HG03457 (cell line): ENCODE results near the gene RBM20.
A peak's percentile ranks its signal among the peaks of the same experiment; 100 is the strongest.

Experiments
- ATAC-seq: cut with Tn5 transposase; IDR thresholded peaks from one replicate; pipeline ENCODE4 v1.9.1; 2021; ENCODE audit warnings: moderate number of reproducible peaks; ENCODE audit not compliant: unreplicated experiment

Gene RBM20

DNA sequence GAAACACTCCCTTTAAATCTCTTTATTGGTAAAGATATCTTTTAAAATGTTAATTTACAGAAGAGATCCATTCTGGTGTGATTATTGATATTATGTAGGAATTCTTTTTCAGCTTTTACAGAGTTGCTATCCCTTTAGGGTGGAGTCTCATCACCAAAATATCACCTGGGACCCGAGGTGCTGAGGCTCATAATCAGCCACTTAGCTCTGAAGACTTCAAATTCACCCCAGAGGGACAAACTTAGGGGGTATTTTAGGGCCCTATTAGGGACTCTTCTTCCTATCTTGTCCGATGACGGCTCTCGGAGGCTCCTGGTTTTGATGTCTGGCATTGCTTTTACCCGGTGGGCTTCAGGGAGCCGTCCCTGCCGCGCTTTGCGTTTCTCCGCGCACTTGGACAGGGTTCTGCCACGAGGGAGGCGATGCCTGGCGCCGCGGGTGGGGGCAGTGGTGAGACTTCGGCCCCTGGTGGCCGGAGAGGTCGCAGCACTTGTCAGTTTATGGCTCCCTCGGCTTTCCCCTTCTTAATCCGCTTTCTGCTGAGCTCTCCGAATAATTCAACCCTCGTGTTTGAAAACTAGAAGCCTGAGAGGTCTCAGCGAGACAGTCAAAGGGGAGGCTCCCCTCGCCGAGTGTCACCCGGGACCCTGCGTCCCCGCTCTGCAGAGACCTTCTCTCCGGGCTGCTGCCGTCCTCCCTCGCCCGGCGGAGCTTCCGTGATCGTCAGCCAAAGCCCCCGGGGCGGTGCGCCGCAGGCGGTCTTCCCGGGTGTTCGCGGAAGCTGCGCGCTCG lies 27.8 kb downstream of the RBM20 start:
- peak; percentile 97 for ATAC-seq

DNA sequence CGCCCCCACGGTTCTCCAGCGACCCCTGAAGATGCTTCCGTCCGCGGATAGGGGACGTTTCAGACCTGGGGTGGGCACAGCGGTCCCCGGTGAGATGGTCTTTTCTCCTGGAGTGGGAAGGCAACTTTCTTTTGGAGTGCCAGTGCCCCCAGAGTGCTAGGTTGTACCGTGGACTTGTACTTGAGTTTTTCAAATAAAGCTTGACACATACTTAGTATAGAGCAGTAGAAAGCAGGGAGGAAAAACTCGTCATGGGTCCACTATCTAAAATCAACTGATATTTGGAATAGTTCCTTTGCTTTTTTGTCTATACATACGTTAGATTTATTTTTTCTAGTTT lies 28.4 kb downstream of the RBM20 start:
- ATAC-seq, result no peak

DNA sequence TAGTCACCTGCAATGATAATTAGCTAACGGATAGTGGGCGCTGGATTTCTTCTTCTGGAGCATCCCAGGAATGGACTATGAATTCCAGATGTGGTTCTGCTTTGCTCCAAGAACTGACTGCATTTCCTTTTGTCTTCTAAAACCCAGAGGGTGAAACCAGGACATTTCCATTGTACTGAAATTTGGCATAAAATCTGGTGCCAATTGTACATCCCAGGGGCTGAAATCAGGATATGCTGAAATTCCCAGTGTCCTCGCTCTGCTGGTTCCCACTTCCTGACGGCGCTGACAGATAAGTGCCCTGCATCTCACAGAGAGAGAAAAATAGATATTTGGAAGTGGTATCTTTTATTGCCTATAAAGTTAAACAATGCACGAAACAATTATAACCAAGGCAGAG lies 31.9 kb downstream of the RBM20 start:
- ATAC-seq, result no peak

DNA sequence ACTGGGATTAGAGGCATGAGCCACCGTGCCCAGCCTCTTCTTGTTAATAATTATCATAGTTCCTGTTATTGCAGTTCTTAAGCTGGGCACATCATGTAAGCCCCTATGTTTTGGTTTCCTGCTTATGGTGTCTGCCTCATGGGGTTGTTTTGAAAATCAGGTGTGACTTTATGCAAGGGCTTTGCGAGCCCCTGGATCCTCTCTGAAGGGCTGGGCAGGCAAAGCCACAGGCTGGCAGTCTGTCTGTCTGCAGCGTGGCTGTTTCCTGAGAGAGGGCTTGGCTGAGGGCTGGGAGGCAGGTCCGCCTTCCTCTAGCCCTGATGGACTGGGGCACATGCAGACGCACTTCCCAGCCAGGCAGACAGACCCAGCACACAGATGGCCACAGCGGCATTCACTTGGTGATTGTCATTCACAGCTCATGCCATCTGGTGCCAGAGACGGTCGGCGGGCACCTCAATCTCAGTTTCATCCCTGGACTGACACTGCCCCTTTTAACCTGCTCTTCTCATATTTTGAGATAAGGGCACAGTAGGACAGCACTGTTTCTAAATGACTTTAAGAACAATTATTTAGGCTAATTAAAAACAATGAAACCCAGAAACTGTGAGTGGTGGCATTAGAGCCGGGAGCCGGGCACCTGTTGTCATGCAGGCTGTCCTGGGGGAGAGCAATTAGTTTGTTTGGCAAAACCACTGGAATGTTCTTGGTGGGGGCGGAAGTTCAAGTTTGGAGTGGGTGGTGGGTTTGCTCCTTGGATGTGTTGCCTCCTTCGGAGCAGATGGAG lies 35.5 kb downstream of the RBM20 start:
- ATAC-seq, result no peak

DNA sequence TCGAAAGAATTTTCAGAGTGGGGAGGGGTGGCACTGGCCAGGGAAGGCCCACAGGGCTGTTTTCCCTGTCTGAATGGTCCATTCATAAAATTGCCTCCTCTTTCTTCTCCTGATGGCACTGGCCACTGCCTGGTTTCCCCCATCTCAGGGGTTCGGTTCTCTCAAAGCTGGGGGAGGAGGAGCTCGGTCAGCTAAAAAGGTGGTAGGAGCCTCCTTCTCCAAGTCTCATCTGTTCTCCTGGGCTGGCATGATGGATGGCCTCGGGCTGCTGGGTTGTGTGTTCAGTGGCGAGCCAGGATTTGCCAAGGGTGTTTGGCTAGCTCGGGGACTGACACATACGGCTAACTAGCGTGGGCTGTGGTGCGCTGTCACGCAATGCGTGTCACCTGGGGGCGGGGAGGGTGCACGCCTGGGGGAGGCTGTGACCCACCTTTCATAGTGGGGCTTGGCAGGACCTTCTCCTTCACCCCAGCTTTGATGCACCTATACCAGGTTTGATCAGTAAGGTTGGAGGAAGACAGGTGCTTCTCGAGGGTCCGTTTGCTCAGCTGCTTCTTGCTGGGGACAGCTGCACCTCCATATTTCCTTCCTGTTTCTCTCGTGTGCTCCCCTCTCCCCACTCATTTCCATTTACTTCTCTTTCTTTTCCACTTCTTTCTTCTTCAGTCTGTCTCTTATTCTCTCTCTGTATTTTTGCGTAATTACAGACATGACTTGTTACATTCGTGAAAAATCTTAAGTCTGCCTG lies 36.3 kb downstream of the RBM20 start:
- ATAC-seq, result no peak

DNA sequence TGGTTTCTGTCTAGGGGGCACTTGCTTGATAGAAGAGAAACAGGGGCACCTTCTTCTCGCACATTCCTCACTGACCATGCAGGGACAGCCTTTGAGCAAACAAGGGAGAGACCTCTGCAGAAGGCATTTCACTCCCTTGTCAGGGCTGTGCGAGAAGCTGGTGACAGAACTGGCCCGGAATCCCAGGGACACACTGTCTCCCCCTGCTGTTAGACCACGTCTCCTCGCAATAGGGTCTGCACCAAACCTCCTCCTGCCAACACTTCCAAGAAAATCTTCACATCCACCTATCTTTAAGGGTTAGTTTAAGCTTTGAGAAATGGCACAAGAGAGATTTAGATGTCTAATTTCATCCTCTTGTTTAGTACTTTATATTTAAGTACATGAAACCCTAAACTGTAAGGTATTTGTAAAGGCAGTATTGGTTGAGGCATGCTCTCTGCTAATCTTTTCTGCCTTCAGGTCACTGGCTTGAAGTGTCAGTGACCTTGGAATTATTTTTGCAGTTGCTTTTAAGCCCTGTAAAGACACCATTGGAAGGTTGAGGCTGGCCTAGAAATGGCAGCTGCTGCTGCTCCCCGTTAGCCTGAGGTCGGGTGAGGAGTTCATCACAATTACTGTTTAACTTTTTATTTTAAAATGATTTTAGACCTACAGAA lies 37.0 kb downstream of the RBM20 start:
- ATAC-seq, result no peak

DNA sequence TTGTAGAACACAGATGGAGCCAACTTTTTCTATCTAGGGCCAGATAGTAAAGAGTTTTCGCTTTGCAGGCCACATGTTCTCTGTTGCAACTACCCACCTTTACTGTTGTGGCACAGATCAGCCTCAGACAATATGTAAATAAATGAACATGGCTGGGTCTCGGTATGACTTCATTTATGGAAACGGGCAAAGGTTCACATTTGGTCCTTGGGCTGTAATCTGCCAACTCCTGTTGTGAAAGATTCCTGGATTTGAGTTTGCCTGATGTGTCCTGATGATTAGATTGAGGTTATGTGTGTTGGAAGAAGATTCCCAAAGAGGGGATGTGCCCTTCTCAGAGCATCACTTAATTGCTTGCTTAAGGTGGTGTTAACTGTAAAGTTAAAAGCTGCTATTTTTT lies 38.2 kb downstream of the RBM20 start:
- ATAC-seq, result no peak

DNA sequence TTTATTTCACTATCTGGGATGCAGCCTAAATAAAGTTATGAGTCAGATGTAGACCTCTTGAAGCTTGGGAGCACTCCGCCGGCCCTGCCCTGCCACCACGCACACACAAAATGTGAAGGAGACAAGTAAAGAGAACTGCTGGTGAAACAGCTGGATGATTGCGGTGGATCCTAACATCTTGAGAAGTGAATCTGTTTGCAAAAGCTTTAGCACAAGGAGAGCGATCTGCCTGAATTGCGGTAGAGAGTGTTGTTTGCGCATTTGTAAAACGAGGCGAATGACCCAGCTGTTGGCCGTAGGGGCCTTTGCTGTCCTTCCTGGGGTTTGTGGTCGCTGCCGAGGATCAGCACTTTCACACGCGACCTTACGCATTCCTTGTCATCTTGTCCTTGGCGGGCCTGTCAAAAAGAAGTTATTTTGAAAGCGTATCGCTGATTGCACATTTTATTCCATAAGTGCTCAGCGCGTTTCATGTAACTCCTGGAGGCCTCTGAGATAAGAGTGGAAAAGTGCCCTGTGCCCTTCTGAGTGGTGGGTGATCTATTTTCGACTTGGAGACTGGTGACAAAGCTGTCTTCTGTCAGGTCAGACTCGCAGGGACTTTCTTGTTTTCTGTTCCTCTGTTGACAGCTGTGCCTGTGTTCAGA lies 40.8 kb downstream of the RBM20 start:
- ATAC-seq, result no peak

DNA sequence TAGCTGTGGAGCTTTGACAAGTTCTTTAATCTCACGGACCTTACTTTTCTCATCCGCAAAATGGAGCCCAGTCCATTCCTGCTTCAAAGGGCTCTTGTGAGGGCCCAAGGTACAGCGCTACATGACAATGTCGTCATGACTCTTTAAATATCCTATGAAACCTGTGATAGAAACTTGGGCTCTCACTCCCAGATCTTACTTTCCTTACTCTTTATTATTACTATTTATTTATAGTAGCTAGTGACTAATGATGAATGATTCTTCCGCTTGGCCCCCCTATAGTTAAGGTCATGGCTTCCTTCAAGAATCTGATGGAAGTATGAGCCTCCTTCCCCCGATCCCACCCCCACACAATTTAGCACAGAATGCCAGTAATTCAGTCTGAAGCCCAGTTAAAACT lies 41.9 kb downstream of the RBM20 start:
- ATAC-seq, result no peak

DNA sequence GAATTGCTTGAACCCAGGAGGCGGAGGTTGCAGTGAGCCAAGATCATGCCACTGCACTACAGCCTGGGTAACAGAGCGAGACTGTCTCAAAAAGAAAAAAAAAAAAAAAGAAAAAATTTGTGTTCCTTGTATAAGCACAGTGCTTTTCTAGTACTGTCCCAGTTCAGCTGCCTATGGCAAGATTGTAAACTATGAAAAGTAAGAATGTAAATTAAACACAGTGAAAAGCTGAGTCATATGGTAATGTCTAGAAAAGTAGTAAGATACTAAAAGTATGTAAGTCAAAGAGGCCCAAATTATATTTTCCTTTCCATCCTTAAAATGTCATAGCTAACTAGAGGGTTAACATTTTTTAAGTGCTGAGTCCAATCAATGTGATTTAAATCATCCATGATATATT lies 42.8 kb downstream of the RBM20 start:
- ATAC-seq, result no peak

DNA sequence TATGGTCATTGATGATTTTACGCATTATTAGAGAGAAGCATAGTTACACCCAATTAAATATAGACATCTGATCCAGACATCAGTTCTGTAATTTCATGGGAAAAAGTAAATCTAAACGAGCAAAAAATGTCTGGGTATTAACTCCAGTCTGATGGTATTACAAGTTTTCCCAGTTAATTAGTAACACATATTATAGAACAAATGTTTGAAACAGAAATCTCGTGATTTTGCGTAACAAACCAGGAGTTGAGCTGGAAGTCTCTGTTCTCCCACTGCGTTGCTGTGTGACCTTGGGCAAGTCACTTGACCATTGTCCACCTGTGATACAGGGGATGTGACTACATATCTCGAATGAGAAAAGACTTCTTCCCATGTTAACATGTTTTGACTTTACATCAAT lies 43.3 kb downstream of the RBM20 start:
- ATAC-seq, result no peak

DNA sequence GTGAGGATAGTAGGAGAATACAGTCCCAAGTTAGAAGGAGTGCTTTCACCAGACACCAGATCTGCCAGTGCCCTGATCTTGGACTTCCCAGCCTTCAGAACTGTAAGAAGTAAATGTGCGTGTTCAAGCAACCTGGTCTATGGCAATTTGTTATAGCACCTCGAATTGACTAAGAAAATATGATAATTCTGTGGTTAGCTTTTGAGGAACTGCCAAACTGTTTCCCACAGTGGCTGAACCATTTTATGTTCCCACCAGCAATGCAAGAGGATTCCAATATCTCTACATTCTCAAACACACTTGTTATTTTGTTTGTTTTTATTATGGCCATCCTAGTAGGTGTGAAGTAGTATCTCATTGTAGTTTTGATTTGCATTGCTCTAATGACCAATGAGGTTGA lies 47.0 kb downstream of the RBM20 start:
- no peak for ATAC-seq

DNA sequence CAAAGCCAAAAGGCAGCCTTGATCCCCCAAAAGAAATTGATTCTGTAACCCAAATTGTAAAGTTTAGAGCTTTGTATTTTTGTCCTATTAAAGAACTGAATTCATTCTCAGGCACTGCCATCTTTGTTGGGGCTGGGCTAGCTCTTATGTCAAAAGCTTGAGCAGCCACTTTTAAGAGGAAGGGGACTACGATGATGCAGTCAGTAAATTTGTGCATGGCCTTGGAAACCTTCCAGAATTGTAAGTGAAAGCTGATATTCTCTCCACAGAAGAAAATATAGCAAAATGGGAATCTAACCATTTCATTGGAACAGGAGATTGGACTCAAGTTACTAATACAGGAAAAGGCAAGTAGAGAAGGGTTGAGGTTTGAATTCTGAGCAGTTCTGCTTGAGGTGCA lies 50.1 kb downstream of the RBM20 start:
- ATAC-seq, result no peak

DNA sequence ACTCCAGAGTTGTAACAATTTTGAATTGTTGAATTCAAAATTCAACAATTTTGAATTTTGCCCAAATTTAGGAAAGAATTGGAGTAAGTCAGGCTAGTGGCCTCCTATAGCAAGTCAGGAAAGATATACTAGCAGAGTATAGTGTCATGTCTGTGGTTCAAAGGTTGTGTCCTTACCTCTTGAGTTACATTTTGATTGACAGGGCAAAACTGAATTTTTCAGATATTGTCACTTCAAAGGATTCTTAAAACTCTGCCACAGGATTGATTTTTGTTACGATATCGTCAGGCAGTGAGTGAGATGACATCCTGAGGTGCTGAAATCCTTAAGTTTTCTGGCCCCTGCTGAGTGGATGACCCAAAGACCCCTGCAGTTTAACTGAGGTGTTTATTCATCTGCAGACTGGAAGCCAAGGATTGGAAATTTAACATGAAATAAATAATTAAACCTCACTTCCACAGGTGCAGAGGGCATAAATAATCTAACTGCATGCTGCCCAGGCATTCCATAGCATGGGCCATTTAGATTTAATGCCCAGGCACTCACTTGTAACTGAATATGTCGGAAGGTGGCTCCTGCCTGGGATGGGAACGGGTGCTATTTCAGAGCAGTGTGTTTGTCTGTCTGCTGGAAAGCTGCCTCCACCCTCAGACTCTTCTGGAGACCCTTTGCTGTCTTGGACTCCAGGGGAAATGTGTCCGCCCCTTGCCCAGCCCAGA lies 50.8 kb downstream of the RBM20 start:
- ATAC-seq, result no peak

DNA sequence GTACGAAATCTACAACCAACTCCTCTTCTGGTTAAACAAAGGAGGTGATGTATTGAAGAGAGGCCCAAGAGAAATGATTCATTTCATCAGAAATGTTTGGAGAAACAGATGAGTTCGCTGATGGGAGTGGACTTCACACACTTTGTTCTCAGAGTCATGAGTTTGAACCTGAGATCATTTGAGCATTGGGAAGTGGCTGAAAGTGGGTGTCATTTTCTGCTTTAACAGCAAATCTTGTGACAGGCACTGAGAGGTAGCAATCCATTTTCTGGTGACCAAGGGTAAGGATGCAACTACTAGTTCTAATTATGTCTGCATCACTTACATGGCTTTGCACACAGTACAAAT lies 51.4 kb downstream of the RBM20 start:
- ATAC-seq, result no peak

DNA sequence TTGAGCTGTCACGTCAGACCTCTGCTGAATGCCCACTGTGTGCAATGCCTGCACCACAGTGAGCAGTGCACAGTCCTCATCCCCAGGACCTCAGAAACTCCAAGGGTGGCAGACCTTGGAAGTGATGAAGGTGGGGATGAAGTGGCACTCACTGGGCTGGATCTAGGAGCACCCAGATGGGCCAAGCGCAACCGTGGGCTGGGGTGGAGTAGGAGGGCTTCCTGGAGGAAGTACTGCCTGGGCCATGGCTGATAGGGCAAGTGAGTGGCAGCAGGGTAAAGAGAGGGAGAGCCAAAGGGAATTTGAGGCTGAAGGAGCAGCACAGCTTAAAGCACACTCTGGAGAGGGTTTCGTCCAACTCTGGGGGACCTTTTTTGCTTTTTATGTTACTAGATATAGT lies 52.3 kb downstream of the RBM20 start:
- no peak for ATAC-seq

DNA sequence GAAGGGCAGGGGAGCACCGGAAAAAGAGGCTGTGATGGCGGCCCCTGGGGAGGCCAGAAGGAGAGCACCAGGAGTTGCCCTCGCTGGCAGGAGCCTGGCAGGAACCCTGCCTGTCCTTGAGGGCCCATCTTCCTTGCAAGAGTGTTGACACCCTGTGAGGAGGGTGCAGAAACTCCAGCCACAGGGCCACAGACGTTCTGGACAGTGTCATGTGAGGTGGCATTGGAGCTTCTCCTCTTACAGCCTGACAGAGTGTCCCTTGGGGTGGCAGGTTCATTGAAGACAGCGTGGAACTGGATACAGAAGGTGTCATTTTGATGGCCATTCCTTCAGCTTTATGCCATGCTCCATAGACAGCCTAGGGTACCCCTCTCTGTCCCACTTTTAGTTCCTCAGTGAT lies 54.2 kb downstream of the RBM20 start:
- no peak for ATAC-seq

DNA sequence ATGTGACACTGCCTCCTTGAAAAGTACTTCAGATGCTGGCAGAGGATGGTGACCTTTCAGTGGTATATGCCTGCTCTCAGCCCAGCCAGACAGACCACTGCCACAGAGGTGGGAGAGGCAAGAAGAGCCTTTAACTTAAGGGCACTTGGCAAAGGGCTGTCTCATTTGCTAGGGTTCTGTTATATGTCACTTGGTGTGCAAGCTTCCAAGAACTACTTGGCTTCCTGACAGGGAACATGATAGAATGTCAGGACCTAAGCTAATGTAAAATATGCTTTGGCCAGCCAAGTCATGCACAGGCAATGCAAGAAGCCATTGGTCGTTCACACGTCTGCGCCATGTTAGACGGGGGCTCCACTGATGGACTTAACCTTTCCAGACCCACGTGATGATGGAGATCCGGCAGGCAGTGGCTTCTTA lies 54.7 kb downstream of the RBM20 start:
- ATAC-seq, result no peak

DNA sequence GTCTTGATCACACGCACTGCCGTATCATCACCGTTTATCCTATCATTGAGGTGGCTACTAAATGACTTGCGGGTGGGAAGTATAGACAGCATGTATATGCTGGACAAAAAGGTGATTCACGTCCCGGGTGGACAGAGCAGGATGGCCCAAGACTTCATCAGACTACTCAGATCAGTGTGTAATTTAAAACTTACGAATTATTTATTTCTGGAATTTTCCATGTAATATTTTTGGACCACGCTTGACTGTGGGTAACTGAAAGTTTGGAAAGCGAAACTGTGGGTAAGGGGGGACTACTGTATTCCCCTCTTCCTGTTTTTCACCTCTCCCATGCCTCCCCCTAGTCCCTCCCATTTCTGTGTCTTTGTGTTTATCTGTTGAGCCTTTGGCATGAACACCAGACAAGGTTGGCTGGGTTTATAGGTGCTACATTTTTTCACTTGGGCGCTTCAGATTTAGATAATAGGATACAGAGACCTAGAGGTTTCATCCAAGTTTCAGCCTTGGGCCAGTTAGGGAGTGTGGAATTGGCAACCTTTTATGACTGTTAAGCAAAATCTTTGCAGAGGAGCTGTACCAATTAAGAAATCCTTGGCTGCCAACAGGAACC lies 55.8 kb downstream of the RBM20 start:
- ATAC-seq, result no peak
